Ovary (tissue), 3 donors: Measurements from ENCODE around the gene LNPEP.

ENCODE experiments used
- CTCF ChIP-seq, 3 donors: fragments of 450-650 bp in 2 of 3; fragments of 200-600 bp in 1 of 3; IDR thresholded peaks; one replicate each; pipeline versions ENCODE4 v1.5.1 to v1.8.0; 2016 to 2022; ENCODE audit warnings: antibody characterized with exemption in 3 of 3, mild to moderate bottlenecking in 1 of 3
- EP300 ChIP-seq: sonication (generic); formaldehyde crosslinking; IDR thresholded peaks from one replicate; pipeline ENCODE4 v1.6.1; 2017; ENCODE audit warnings: antibody characterized with exemption
- POLR2A ChIP-seq: fragments of 450-650 bp; IDR thresholded peaks from one replicate; pipeline ENCODE4 v1.6.1; 2017; ENCODE audit warnings: antibody characterized with exemption, mild to moderate bottlenecking, moderate library complexity
- donor health status: DM: no; HTN: no; CAD: no.

DNA sequence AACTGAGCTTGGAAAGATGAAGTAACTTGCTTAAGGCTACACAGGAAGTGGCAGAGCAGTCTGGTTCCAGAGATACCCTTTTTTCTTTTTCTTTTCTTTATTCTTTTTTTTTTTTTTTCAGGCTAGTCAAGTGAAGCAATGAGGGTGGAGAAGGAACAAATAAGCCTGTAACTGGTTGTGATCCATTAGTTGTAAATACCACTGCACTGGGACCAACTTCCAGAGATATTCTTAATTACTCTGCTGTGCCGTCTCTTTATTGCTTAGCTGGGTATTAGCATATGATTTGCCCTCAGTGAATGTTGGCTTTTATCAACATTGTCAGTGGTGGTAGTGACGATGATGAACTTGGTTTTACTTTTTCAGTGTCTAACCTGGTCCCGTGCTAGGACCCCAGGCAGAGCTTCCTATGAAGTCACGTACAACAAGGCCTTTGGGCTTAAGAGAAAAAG is 26.7 kb downstream of the LNPEP start:
- TF ChIP-seq CTCF (IDR thresholded peaks at IDR 0.05), result no peak
- TF ChIP-seq POLR2A, result no peak
- no peak for TF ChIP-seq EP300
